IPS-18c (cell line): ENCODE results near the gene SLC38A8.

ENCODE experiments used
- H3K4me3 ChIP-seq: 2 replicates; pipeline ENCODE4 v1.7.0; 2013; ENCODE audit warnings: low read depth, mild to moderate bottlenecking, low read length, moderate library complexity; ENCODE audit not compliant: insufficient read depth
- H3K9me3 ChIP-seq: one replicate; pipeline ENCODE4 v1.6.1; 2013; ENCODE audit warnings: mild to moderate bottlenecking, low read length, moderate library complexity; ENCODE audit not compliant: control insufficient read depth, insufficient read depth

SLC38A8 gene

DNA sequence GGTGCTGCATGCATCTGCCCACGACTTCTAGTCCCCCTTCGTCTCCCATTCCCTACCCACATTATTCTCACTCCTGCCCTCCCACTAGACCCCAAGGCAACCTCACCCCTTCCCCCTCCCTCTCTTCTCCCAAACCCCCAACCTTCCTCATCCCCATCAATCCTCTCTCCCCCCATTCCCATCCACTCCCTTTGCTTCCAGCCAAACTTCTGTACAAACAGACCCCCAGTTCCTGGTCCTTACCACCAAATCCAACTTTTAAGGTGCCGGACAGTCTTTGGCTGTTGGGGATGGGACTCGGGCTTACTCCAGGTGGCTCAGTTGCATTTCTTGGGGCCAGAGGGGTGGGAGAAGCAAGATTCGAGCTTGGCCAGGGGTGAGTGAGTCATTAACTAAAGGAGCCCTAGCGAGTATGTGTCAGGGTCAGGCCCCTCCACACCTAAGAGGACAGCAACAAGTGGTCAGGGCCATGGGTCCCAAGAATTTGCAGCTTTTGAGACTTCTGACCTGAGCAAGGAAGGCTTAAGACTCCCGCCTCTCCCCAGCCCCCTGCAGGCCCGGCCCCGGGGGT, at the start of gene SLC38A8:
Gene SLC38A8 (minus strand): TSS at position 488 of the 571 bp plus-strand sequence. CDS start 638 bp downstream, outside the sequence.
- Histone ChIP-seq H3K4me3 (peak within 1 kb of the TSS; percentile 11; the same call in 1 of the 2 replicates), H3K9me3 (no peaks in the 10 kb centered on the region)

DNA sequence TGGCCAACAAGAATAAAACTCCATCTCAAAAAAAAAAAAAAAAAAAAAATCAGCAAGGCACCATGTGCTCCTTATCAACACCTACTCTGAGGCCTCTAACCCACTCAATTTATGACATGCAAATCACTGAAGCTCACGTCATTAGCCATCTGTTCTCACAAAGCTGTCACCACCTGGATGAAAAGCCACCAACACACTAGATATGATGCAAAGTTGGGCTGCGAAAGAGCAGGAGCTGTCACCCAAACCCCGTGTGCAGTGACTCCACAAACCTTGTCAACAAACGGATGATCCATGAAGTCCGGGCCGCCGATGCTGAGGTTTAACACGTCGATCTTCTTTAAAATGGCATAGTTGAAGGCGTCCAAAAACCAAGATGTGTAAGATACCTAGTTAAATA, 48.9 kb upstream of the SLC38A8 start:
- Histone ChIP-seq H3K9me3 (no peaks in the 10 kb centered on the region), H3K4me3 (no peak overlapping the region)

DNA sequence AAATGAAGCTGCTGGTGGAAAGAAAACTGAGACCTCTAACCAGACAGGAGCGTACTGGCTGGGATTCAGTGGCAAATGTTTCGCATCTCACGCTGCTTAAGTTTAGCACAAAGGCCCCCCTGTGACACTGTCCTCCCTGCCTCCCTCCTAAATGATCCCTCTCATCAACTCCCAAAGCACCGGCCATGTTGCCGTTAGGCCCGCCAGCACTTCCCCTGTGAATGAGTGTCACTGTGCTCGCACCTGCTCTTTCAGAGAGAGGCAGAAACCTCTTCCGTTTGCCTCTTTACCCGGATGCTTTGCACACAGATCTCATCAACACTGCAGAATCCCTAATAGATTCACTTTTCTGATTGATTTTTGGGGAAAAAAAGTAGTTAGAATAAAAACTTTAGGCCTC, 47.6 kb upstream of the SLC38A8 start:
- H3K9me3 ChIP-seq, result no peaks in the 10 kb centered on the region
- H3K4me3 ChIP-seq, result no peak overlapping the region

DNA sequence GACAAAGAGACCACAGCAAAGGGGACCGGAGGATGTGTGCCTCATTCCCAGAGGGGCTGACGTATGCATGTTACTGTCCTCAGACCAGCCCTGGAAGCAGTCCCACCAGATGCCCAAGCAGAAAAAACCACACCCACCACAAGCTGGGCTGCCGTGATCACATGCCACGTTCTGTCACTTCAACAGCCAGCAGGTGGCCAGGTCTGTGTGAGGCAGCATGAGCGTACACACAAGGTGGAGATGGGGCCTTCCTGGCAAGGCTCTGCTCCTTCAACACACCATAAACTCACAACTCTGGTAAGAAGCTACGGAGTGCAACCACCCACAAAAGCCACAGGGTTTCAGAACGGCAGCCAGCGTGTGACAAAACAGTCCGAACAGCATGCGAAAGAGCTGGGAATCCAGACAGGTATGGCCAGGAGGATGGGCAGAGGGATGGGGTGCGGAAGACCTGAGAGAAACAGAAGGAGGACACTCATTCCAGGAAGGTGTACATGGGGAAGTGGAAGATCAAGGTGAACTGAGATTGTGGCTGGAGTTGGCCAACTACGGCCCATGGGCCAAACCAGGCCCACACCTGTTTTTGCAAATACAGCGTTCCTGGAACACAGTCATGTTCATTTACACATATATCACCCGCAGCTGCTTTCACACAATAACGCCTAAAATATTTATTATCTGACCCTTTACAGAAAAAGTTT, 46.2 kb upstream of the SLC38A8 start:
- no peak overlapping the region for H3K4me3 ChIP-seq
- H3K9me3 ChIP-seq, result no peaks in the 10 kb centered on the region

DNA sequence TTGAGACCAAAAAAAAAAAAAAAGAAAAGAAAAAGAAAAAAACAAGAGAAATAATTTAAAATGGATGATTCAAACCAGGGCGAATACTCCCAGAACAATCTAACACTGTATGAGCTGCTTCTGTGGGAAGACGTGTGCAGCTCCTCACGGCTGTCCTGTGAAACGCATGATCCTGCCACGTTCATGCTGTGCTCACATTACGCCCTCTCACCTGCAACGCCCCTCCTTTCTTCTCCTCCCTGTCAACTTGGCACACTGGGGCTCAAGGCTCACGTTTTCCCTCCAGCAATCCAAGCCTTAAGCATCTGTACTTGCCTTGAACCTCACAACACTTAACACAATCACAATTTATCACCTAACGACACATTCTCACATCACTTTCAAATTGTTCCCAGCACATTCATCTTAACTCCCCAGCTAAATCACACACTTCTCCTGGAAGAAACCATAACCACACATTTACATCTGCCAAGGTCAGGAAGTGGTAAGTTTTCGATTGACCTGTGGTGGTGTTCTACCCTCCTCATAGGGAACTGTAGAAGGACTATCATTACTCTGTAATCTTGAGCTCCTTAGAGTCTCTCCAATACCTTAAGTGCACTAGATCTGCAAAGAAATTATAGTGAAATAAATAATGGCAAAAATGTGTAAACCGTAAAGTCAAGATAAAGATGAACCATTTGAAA, 45.0 kb upstream of the SLC38A8 start:
- no peak overlapping the region for H3K4me3 ChIP-seq
- H3K9me3 ChIP-seq, result no peaks in the 10 kb centered on the region

DNA sequence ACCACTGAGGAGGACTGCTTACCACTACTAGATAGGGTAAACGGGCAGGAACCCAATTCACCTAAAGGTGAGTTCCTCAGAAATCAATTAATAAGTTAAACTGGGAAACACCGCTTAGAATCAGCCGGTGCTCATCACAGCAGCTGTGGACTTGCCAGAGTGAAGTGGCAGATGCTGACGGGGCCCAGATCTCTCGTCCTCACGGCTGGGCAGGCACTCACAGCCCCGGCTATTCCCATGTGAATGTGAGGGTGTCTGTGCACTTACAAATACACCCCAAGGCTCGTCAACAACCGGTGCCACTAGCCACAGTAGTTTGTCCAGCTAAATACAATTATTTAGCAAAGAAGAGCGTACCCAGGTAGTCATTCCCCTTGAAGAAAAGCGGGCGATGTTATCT, 44.4 kb upstream of the SLC38A8 start:
- H3K4me3 ChIP-seq, result no peak overlapping the region

DNA sequence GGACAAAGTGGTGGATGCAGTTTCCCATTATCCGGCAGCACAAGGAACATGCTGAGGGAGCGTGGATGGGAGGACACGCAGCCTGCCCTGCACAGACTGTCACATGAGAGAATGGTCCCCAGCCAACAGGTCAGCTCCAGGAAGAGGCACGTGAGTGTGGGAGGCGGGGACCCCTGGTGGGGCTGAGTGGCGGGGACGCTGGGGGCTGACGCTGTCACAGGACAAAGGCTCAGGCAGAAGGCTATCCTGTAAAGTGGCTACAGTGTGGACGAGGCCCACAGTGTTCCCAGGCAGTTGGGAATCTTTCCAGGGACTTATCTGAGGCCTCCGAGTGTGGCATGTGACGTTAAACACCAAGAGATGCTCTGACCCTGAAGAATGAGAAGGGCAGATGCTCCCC, 43.7 kb upstream of the SLC38A8 start:
- Histone ChIP-seq H3K9me3 (no peaks in the 10 kb centered on the region), H3K4me3 (no peak overlapping the region)

More for the DNA sequence above, 44.4 kb upstream of the SLC38A8 start:
- no peaks in the 10 kb centered on the region for H3K9me3 ChIP-seq

DNA sequence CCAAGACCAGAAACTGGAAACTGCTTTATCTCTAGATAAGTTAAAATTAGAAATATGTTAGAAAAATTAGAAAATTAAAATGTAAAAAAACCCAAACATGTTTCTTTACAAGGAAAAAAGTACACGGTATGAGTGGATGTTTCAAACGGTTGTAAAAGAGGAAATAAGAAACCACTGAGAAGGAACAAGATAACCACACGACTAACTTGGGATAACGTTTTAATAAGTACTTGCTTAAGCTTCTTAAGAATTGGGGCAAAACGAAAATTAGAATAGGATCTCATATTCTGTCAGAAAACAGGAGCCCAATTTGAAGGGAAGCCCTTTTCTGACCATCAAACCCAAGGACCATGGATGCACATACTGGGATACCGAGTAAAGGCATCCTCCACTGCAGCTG, 43.2 kb upstream of the SLC38A8 start:
- no peak overlapping the region for H3K4me3 ChIP-seq
- no peaks in the 10 kb centered on the region for H3K9me3 ChIP-seq

DNA sequence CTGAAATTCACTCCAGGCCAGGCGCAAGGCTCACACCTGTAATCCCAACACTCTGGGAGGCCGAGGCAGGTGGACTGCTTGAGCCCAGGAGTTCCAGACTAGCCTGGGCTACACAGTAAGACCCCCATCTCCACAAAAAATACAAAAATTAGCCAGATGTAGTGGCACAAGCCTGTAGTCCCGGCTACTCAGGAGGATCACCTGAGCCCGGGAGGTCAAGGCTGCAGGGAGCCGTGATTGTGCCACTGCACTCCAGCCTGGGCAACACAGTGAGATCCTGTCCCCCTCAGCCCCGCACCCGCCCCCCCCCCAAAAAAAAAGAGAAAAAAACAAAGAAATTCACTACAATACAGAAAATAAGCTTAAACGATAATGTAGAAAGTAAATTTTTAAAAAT, 42.7 kb upstream of the SLC38A8 start:
- H3K9me3 ChIP-seq, result no peaks in the 10 kb centered on the region
- no peak overlapping the region for H3K4me3 ChIP-seq

DNA sequence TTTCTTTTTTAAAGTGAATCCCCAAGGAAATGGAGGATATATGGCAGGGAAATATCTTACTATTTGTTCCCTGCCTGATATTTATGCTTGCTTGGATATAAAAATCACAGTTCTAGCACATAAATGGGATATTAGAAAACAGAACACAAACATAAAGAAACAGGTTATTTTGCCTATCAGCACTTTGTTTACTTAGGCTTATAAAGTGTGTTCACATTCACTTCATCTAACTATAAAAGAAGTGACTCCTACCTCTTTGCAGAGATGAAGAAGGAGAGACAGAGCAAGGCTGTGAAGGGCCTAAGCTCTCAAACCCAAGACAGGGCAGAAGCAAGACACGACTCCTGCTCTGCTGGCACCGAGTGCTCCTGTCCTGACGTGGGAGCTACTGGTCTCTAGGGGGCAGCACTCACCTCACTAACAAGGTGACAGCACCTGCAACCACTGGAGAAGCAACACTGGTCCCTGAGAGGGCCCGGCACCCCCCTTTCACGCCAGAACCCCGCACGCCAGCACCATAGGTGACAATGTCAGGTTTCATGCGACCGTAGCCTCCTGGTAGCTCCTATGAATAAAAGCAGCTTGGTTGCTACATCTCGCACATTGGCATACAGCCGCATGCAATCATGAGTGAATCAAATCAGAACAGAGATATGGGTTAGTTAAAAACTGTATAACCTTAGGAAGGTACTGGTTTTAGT, 42.1 kb upstream of the SLC38A8 start:
- Histone ChIP-seq H3K4me3 (no peak overlapping the region), H3K9me3 (no peaks in the 10 kb centered on the region)

DNA sequence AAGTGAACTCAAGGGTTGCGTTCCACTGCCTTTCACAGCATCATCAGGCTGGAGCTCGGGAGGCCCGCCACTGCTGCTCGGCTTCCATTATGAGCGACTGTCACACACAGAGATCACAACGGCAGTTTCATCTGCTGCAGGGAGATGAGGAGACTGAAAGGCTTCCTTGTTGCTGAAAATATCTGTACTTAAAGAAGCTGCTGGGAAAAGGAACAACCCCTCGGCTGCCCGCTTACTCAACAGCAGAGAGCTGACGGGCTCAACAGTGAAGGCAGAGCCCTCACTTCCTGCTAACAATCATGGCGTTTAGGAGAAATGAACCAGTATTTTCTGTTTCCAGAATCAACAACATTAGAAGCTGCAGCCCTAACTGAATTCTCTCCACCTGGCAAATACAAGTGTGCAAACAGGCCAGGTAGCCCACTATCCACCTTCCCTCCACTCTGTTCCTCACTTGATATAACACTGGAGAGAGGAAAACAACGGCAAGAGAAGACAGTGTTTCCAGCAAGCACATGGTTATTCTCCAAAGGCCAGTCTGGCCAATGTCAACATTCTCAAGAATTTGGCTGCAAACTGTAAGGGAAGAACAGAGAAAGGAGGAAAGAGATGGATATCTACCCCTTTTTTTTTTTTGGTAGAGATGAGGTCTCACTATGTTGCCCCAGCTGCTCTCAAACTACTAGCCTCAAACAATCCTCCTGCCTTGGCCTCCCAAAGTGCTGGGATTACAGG, 40.4 kb upstream of the SLC38A8 start:
- H3K9me3 ChIP-seq, result no peaks in the 10 kb centered on the region
- H3K4me3 ChIP-seq, result no peak overlapping the region

DNA sequence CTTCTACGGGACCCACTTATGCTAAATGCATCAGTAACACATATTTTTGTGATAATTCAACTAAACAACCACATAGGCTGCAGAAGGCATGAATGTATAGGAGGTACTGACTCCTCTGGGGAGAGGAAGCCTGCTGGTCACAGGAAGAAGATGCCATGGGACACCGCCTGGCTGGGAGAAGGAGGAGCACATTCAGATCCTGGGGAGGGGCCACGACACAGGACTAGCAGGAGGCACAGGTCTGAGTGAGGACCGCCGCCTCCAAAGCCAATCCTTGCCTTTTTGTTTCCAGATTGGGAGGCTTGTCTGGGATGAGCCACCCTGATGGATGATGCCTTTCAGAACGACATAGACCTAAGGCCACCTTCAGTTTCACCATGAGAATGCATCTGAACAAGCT, 39.5 kb upstream of the SLC38A8 start:
- Histone ChIP-seq H3K4me3 (no peak overlapping the region), H3K9me3 (no peaks in the 10 kb centered on the region)

DNA sequence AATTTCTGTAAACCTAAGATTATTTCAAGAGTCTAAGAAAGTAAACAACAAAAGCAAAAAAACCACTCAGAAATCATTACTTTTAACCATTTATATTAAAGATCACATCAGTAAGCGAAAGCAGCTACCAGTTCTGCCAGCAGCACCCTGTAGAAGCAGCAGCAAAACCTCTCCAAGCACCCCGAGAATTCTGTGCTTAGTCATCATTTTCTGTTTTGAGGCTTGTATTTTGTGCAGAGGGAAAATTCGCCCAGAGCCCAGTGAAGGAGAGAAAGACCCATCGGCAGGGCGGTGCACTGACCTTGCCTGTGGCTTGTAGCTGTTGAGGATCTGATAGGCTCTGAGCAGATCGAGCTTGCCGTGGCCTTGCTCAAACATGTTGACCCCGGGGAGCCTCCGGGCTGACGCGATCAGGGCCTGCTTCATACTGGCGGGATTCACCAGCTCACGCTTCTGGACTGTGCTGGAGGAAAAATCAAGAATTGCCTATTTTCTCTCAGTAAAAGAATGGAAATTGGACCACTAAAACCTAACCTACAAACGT, 38.9 kb upstream of the SLC38A8 start:
- H3K9me3 ChIP-seq, result no peaks in the 10 kb centered on the region

DNA sequence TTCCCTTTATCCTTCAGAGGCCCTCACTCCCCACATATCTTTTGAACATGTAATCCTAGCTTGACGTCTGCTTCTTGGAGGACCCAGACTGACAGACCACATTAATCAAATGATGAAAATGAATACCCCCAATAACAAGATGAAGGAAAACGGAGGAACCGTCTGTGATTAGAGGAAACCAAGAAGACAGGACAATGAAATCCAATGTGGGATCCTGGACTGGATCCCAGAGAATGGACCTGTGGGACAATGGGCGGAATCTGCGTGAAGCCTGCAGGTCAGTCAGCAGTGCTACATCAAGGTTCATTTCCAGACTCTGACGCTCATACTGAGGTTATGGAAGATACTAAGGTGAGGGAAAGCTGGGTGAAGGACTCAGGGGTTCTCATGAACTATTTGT, 38.2 kb upstream of the SLC38A8 start:
- H3K4me3 ChIP-seq, result no peak overlapping the region
- H3K9me3 ChIP-seq, result no peaks in the 10 kb centered on the region

More for the DNA sequence above, 38.9 kb upstream of the SLC38A8 start:
- no peak overlapping the region for H3K4me3 ChIP-seq

DNA sequence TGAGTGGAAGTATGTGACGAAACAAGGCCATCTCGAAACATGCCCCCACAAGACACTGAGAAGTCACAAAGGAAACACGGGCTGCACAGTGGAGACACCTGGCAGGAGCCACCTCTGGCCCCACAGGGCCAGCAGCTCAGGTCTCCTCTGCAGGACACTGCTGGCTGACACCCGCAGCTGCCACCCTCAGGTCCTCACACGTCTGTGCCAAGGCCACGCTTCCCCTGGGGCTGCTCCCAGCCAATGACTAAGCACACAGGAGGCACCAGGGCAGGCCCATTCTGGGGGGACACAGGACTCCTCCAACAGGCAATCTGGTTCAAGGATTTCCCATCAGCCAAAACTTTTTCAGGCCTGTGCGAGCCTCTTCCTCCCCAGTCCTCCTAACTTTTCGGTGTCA, 37.8 kb upstream of the SLC38A8 start:
- H3K4me3 ChIP-seq, result no peak overlapping the region
- H3K9me3 ChIP-seq, result no peaks in the 10 kb centered on the region

DNA sequence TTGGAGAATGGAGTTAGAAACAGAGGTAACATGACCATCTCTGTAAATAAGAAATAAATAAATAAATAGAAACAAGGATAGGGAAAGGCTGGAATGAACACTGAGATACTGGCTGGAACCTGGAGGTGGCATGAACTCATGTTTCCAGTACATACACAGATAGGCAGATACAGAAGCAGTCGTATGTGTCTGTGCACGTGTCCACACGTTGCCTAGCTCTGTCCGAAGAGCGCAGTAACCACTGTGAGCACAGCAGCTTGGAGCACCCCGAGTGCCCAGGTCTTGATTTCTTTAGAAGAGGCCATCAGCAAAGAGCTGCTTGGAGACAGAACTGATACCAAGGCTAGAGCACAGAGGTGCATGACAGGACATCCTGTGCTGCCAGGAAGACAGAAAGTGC, 37.1 kb upstream of the SLC38A8 start:
- Histone ChIP-seq H3K9me3 (no peaks in the 10 kb centered on the region), H3K4me3 (no peak overlapping the region)

DNA sequence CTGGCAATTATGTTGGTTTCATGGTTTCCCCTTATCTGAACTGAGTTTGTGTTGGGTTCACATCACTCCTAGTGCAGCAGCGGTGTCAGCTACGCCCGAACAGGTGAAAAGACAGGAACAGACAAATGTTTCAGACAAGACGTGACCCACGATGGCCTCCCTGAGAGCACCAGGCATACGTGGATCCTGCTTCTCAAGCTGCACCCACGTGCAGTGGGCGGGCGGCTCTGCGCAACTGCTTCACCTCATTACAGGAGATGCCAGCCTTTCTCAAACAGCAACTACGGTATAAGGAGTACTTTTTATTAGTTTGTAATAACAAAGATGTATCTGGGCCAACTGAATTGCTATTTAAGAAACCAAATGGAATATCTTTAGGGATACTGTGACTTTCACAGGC, 32.8 kb upstream of the SLC38A8 start:
- H3K9me3 ChIP-seq, result no peaks in the 10 kb centered on the region
- no peak overlapping the region for H3K4me3 ChIP-seq
